ENCODE results near the gene KCNA3.
A peak's percentile ranks its signal among the peaks of the same experiment; 100 is the strongest.

The KCNA3 gene

DNA sequence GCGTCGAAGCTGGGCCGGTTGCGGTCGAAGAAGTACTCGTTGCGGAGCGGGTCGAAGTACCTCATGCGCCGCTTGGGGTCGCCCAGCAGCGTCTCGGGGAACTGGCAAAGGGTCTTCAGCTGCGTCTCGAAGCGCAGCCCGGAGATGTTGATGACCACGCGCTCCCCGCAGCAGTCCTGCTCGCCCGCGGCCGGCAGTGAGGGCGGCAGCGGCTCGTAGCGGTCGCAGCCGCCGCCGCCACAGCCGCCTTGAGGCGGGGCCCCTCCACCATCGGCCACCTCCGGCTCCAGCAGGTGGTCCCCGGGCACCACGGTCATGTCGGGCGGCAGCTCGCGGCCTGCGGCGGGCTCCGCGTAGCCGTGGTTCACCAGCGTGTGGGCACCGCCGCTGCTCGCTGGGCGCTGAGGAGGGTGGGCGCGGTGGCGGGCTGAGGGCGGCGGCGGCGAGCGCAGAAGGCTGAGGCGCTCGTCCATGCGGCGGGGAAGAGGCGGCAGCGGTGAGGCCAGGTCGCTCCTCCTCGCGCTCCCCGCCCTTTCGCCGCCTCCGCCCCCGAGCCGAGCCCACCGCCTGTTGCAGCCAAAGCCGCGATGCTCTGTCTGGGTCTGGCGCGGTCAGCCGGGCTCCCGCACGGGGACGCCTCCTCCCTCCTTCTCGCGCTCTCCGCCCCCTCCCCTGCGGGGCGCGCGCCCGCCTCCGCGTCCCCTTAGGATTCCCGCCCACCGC is at the start of gene KCNA3:
Gene KCNA3, minus strand, starts transcription at position 604 of the 723 bp plus-strand sequence. Its CDS starts 131 bp downstream, at position 473.
- DNase-seq: peak; percentile 66

DNA sequence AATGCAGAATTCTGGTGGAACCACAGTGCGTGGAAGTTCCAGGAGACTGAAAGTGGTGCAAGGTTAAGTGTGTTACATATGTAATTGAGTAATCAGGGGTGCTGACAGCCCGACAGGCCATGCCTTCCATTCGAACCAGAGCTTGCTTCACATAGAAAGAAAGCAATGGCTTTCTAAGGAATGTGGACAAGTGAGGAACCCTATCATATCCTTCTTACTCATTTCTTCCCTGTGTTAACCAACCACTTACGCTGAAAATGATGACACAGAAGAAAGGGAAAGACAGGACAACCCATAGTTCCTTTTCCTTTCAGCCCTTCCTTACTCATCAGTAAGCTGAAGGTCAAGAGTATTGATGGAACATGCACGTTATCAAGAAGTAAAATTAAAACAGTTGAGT is 48.1 kb upstream of the KCNA3 start:
- no peak for DNase-seq

DNA sequence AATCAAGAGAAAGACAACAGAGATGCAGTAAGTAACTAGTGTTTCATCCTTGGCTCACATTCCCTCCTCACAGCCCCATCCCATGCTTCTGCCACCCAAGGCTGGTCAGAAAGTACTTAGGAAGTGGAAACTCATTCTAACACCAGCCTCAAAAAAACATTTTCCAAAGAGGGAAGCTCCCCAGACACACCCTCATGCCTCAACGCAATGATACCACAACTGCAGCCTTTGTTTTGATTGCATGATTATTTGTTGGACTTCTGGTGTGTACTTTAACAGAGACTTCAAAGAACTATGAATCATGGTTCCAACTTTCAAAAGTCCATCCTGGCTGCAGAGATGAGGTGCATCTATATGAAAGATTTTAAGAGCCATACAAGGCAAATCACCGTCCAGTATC is 45.2 kb upstream of the KCNA3 start:
- DNase-seq: no peak

DNA sequence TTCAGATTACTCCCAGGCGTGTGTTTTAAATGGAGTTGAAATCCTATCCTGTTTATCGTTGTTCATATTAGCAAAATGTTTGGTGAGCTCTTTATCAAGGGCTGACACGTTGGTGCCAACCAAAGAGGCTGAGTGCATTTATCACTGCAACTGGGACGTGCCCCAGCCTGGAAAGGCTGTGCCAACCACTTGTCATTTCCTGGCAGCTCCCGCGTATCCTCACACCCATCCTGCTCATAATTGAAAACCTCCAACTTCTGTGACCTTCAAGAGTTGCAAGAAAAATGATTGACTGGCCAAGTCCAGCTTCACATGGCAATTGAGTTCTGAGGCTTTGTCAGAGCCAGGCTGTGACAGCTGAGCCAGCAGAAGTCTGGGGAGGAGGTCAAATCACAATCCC is 43.7 kb upstream of the KCNA3 start:
- DNase-seq: no peak

DNA sequence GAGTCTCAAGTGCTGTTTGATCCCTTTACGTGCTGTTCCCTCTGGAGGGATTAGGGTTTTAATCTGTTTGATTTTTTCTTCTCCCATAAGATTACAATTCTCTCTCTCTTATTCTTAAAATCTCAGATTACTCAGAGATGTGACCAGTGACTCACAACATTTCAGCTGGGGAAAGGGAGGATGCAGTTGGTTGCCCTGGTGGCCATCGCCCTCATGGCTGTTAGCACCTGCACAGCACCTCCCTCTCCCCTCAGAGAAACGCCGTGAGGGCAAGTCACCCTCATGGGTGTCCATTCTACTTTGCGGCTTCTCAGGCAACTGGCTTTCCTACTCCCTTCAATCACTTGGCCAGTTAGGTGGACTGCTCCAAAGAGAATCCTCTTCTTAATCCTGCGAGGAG is 42.4 kb upstream of the KCNA3 start:
- no peak for DNase-seq

DNA sequence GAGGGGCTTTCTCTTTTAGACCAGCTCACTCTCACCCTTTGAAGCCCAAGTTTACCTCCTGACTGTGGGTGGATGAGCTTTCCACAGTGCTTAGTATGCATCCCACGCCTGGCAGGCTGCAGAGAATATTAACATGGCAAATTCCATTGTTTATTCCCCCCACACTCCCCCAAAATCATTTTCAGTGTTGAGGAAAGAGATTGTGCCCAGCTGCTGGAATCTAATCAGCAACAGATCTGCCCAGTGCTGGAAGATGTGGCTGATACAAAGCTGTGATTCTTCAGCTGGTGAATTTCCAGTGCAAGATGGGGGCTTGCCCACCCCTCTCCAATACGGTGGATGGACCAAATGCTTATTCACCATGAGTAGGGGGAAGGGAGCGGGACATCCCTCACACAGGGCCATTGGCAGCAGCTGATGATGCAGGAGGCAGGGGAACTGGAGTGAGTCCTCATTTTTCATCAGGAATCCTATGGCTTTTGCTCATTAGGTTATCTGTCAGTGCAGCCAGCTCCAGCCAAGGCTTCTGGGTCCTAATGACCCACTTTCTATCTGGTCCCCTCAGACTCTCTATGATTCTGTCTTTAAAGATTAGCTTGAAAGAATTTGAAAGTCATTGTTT is 39.7 kb upstream of the KCNA3 start:
- no peak for DNase-seq

DNA sequence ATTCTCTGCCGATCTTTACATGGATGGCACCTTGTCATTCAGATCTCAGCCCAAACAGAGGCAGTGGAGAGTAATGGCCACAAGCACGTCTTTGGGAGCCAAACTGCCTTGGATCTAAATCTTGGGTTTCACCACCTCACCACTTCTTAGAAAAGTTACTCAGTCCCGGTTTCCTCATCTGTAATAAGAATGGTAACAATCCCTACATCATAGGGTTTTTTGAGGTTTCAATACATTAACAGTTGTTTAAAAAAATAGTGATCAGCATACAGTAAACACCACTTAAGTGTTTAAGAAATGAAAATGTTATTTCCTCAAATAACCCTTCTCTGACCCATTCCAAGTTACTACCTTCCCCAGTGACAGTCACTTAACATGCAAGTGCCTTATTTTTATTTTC is 38.5 kb upstream of the KCNA3 start:
- no peak for DNase-seq

DNA sequence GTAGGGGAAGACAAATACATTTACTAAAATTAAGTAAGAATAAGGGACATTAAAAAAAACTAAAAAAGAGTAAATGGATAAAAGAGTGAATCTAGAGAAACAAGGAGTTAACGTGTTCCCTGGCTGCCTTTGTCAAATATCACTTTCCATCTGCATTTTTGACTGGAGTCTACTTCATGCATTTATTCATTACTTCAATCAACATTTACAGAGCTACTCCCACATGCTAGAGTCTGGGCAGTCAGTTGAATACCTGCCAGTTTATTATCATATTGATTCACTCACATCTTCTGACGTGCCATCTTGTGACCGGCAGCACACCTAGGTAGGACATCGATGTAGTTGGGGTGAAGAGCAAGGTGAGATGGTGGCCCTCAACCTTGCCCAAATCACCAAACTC is 35.6 kb upstream of the KCNA3 start:
- no peak for DNase-seq

DNA sequence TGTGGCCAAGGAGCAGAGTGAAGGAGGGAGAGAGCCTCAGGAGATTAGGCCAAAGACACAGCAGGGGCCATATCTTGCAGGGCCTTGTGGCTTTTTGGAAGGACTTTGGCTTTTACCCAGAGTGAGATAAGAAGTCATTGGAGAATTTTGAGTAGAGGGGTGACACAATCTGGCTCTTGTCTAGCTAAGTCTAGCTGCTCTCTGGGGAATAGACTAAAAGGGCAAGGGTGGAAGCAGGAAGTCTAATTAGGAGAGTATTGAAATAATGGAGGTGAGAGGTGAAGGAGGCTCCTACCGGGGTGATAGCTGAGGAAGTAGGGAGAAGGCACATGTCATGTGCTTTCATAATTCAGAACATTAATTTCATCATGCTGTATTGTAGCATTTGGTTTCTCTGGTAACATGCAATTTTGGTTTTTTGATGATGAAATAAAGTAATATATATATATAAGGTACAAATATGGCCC is 34.3 kb upstream of the KCNA3 start:
- no peak for DNase-seq

DNA sequence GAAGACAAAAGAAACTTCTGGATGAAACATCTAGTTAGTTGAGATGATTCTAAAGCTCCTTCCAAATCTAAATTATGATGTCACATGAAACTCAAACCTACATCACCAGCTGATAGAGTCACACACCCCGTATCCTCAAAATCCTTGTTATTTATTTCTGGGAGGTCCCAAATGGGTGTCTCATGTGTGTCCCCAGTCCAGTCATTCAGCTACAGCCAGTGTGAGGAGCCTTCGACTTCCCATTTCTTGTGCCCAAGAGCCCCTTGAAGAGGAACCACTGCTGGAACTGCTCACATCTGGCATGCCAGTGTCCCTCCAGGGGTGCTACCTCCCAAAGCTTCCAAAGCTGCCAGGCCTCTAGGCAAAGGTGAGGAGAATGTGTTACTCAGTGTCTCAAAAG is 32.5 kb upstream of the KCNA3 start:
- DNase-seq: no peak

DNA sequence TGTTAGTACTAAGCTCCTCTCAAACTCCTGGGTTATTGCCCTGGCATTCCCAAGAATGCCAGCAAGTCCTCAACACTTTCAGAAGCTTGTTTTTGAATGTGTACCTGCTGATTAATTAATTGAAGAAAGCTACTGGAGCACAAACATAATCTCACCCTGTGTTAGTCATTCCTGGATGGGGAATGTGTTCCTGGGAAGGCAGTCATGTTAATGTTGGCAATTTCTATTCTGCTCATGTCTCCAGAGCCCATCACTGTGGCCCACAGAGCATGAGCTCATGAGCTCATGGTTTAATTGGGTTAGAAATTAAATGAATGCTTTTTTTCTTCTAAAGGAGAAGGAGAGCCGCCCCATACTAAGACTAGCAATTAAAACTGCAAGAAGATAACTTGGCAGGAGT is 31.9 kb upstream of the KCNA3 start:
- DNase-seq: no peak

DNA sequence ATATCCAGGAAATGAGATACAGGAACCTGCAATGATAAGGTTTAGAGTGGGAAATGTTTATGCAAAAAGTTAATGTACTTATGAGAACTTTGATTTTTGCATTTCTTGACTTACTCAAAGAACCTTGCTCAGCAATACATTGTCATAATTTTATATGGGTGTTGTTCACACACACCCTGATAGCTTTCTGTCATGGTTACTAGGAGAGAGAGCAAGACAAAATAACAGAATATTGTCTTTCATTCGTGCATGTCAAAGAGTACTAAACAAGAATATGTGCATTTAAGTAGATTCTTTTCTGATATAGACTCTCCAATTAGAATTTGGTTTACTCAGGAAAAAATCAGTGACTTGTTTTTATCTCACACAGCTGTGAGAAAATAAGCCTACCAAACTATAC is 27.5 kb upstream of the KCNA3 start:
- no peak for DNase-seq

DNA sequence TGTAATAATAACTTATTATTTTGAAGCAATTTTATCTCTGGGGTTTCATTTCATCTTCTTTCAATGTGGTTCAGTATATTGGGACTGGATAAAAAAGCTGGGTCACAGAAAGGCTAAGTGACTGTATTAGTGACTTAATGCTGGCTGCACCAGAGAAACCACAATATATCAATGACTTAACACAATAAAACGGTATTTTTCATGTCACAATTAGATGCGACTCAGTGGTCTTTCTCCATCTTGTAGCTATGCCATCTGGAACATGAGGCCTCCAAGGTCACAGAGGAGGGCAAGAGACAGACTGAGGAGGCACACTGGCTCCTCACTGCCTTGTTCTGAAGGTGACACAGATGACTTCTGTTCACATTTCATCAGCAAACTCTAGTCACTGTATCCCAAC is 26.0 kb upstream of the KCNA3 start:
- no peak for DNase-seq

DNA sequence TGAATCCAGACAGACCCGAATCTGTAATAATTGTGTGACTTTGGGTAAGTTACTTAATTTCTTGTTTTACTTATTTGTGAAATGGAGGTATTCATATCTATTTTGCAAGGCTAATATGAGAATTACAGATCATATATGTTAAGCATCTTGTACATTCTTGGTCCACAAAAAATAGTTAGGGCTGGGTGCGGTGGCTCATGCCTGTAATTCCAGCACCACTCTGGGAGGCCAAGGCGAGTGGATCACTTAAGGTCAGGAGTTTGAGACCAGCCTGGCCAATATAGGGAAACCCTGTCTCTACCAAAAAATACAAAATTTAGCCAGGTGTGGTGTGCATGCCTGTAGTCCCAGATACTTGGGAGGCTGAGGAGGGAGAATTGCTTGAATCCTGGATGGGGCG is 22.9 kb upstream of the KCNA3 start:
- DNase-seq: no peak

DNA sequence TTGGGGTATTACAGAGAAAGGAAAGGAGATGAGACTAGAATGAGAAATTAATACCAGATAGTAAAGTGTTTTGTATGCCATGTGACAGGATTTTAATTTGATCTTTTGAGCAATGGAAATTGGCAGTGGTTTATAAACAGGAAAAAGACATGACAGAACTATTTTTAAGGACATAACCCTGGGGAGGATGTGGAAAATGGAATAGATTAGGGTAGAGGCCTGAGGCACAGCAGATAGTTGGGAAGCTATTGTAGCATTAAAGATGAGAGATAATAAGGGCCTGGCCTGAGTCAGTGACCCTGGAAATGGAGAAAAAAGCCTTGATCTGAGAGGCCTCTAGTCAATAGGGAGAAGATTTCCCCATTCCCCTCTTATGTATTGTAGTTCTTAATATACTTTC is 22.1 kb upstream of the KCNA3 start:
- no peak for DNase-seq

DNA sequence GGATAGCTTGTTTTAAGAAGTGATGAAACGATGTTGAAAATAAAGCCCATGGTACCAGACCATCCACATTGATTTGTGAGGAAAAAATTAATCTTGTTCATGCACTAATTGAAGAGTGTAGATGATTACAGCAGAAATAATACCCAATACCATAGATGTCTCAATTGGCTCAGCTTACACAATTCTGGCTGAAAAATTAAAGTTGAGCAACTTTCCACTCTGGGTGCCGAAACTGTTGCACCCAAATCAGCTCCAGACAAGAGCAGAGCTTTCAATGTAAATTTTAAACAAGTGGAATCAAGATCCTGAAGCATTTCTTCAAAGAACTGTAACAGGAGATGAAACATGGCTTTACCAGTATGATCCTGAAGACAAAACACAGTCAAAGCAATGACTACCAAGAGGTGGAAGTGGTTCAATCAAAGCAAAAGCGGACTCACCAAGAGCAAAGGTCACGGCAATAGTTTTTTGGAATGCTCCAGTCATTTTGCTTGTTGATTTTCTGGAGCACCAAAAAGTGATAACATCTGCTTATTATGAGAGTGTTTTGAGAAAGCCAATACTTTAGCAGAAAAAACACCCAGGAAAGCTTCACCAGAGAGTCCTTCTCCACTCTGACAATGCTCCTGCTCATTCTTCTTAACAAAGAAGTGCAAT is 16.1 kb upstream of the KCNA3 start:
- DNase-seq: no peak

DNA sequence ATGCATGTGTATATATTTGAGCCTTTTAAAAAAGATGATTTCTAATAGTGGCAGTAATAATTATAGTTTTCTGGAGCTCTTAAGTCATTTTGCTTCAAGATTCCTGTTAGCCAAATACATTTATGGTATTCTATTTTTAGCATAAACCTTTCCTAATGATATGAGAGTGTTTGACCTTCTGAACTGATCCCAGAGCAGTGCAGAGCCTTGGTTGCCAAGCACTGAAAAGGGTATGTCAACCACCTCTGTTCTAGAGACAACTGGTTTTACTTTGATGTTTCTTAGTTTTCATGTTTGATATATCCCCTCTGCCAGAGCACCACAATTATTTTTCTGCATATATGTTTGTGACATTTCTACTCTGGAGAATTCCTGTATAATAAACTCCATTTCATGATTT is 15.1 kb upstream of the KCNA3 start:
- no peak for DNase-seq

DNA sequence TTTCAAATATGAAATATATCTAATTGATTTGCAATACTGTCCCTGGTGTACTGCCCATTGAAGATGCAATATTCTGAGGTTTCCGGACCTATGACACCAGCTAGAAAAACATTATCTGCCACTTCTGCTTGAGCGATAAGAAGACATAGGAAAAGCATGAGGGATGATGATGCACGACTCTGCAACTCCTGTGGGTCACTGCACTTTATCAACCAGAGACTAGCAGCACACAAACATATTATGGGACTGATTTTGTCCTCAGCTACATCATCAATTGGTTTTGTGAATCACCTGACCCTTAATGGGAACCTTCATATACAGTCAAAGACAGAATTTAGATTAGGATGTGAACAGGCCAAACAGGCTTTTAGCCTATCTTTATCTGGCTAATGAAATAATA is 13.8 kb upstream of the KCNA3 start:
- no peak for DNase-seq

DNA sequence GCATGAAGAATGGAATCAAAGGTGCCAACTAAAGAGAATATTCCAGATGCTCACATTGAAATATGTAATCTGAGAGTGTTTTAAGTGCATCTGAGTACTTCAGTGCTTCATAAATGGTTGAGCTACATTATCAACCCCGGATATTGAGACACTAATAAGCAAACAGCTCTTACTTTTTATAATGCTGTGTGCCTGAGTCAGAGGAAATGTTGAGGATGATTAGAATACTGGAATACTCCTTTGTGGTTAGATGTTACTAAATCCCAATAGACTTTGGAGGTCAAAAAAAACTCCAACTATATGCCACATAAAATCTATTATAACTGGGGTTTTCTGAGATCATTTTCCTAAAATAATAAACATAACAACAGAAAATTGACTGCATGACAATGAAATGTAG is 12.5 kb upstream of the KCNA3 start:
- DNase-seq: no peak

DNA sequence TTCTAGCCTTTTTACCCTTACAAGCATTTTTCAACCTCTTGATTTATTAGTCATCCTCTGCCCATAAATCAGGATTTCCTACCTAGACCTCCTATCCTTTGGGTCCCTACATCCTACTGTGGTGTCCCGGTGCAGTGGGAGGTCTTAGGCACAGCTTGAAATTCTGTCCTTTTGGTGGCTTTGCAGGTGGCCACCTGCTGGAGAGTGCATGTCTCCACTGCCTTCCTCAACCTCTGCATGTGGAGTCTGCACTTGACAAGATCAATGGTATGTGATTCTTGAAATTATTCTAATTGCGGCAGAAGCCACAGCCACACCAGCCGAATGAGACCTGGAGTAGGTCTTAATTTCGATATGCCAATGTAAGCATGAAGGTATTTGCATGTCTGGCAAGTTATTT is 11.4 kb upstream of the KCNA3 start:
- DNase-seq: peak; percentile 28

DNA sequence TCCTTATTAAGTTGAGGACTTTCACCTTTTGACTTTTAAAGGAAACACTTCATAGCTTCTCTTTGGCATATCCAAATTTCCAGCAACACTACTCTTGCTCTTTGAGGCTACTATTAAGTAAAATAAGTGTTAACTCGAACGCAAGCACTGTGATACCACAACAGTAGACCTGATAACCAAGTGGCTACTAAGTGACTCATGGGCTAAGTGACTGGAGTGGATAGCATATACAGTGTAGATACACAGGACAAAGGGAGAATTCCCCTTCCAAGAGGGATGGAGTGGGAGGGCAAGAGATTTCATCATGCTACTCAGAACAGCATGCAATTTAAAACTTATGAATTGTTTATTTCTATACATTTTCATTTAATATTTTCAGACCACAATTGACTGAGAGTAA is 9.8 kb upstream of the KCNA3 start:
- DNase-seq: no peak

DNA sequence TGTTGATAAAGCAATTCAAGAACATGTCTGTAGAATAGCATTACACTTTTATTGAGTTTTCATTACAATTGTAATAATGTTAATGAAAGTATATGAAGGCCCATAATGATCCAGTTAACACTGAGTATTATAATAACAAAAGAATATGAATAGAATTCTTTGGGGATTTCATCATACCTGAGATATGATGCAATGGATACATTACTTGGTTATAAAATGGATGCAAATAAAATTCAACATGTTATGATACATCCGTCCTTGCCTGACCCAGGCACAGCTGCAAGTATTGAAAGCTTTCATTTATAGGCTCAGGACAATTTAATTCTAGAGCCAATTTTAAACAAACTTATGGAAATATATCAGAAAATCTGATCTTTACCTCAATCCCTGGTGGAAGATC is 8.2 kb upstream of the KCNA3 start:
- no peak for DNase-seq

DNA sequence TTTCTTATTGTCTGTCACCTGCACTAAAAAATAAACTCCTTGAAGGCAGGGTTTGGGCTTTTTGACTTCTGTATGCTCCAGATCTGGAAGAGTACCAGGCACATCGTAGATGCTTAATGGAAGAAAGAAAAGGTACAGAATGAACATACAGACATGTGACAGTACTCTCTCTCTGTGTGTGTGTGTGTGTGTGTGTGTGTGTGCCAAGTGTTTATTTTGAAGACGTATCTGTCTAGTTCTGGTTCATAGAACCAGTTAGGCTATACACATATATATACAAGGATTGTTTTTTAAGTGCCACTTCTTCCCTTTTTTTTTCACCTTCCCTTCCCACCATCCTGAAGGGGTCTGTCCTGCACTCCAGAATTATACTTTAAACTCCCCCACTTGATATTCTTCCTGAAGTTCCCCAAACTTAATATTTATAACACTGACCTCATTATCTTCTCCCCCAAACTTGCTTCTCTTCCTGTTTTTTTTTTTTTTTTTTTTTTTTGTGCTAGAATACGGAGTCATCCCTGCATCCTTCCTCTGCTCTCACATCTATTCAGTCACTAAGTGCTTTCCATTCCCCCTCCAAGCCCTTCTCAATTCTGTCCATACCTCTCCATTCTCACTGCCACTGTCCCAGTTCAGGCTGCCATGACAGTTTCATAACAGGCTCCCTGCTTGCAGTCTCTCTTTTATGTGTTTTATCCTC is 5.4 kb upstream of the KCNA3 start:
- DNase-seq: no peak

DNA sequence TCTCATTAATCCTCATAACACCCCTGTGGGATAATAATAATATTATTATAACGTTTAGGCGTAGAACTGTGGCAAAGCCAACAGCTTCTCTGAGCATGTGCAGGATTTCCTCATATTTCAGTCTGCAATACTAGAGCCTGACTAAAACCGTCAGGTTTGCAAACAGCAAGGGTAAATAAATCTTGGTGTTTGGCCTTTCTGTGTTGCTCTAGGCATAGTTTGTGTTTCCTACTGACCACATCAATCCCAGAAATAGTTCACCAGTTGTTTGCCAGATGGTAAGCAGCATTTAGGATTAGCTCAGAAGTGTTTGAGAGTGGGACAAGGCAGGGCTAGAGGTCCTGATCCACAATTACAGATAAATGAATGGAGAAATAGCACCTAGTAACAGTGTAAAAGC is 2.8 kb upstream of the KCNA3 start:
- DNase-seq: no peak

Data from activated gamma-delta T cell treated with Interleukin-2 at 50 U/mL for 16 hours (primary cell).